ENCODE results near the gene SCAF4. TPM values are rescaled to one million over a fixed set of nuclear protein-coding genes. Genes with fewer than 3 reads are reported as not detected.
"Not testable (repeated sequence)": the region's sequence is repeated elsewhere in the genome, so short reads cannot be mapped to it uniquely, and the experiment has no call there.

The SCAF4 gene
- total RNA-seq, 1 donor from 2014 or later, result 32.7 TPM

DNA sequence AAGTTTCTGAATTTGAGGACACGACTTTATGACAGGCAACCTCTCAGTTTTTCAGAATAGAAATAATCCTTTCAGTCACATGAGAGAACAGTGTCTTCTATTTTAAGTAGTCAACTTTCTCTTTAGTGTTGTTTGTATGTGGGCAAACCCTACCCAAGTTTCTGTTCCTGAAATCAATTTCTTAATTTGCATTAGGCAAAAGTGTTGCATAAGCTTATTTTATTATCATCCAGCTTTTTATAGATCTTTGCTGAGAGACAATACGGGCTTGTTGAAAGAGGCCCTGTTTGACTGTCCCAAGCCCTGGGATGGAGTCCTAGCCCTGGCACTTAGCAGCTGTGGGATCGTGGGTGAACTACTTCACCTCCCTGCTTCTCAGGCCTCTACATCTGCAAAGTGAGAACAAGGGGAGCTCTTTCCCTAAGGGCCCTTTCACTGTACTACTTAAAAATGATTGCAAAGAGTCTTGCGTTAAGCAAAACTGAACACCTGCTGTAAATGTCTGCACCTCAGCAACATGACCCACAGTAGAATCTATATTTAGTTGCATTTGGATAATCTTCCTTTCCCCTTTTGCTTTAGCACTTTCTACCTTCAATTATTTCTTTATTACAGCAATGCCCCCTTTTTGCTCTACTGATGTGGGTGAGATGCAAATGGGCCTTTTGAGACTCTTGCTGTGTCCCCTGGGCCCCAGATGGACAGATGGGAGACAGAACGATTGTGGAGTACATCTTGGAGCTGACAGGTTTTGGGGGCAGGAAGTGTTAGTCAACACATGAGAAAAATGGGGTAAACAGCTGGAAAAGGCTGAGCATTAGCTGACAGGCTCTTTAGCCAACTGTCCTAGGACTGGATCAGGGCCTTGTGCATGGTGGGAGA lies 41.0 kb upstream of the SCAF4 start:
- Histone ChIP-seq H3K4me1 (no peaks in the 10 kb centered on the region), H3K27ac (no peak overlapping the region), H3K4me3 (no peak overlapping the region), H3K36me3 (no peaks in the 10 kb centered on the region), H3K9me3 (no peaks in the 10 kb centered on the region), H3K27me3 (no peaks in the 10 kb centered on the region)
- intact Hi-C loops (cut with DNase I), result no loop called here
- peak; percentile 64 for ATAC-seq
- TF ChIP-seq, protein P1, sequence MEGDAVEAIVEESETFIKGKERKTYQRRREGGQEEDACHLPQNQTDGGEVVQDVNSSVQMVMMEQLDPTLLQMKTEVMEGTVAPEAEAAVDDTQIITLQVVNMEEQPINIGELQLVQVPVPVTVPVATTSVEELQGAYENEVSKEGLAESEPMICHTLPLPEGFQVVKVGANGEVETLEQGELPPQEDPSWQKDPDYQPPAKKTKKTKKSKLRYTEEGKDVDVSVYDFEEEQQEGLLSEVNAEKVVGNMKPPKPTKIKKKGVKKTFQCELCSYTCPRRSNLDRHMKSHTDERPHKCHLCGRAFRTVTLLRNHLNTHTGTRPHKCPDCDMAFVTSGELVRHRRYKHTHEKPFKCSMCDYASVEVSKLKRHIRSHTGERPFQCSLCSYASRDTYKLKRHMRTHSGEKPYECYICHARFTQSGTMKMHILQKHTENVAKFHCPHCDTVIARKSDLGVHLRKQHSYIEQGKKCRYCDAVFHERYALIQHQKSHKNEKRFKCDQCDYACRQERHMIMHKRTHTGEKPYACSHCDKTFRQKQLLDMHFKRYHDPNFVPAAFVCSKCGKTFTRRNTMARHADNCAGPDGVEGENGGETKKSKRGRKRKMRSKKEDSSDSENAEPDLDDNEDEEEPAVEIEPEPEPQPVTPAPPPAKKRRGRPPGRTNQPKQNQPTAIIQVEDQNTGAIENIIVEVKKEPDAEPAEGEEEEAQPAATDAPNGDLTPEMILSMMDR (IDR thresholded peaks at IDR 0.05), result no peak
- DNase-seq, result no peak

- no peak overlapping the region for H3K4me3 ChIP-seq
These were observed 39.8 kb upstream of the SCAF4 start for GRCh38 chr21:31771685-31772084.

DNA sequence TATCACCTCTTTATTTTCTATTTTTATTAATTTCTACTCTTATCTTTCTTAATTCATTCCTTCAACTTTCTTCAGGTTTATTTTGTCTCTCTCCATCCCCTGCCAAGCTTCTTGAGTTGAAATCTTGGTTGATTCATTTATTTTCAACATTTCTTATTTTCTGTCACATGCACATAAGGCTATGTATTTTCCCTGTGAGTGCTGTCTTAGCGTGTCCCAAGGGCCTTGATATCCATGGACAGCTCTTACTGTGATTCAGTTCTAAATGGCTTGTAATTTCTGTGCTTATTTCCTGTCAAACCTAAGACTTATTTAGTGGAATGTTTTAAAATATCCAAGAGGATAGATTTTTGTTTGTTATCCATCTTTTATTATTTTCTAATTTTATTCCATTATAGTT lies 36.8 kb upstream of the SCAF4 start:
- no peaks in the 10 kb centered on the region for H3K9me3 ChIP-seq
- ATAC-seq, result no peak
- TF ChIP-seq, protein P1 (IDR thresholded peaks at IDR 0.05), result no peak
- no peak overlapping the region for H3K27ac ChIP-seq
- no peaks in the 10 kb centered on the region for H3K27me3 ChIP-seq
- no peaks in the 10 kb centered on the region for H3K36me3 ChIP-seq
- H3K4me1 ChIP-seq, result no peaks in the 10 kb centered on the region
- DNase-seq, result no peak
- H3K4me3 ChIP-seq, result no peak overlapping the region
- intact Hi-C loops (cut with DNase I), result no loop called here

More at GRCh38 chr21:31771685-31772084, 39.8 kb upstream of the SCAF4 start:
- Histone ChIP-seq H3K36me3 (no peaks in the 10 kb centered on the region), H3K4me1 (no peaks in the 10 kb centered on the region), H3K9me3 (no peaks in the 10 kb centered on the region), H3K27me3 (no peaks in the 10 kb centered on the region), H3K27ac (no peak overlapping the region)
- DNase-seq (no peak), ATAC-seq (no peak)
- intact Hi-C loops (cut with DNase I), result no loop called here
- TF ChIP-seq, protein P1 (IDR thresholded peaks at IDR 0.05), result no peak

DNA sequence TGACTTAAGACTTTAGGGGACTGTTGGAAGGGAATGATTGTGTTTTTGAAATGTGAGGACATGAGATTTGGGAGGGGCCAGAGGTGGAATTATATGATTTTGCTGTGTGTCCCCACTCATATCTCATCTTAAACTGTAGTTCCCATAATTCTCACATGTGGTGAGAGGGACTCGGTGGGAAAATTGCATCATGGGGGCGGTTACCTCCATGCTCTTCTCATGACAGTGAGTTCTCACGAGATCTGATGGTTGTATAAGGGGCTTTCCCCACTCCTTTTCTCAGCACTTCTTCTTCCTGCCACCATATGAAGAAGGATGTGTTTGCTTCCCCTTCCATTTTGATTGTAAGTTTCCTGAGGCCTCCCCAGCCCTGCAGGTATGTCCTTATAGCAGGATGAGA lies 35.0 kb upstream of the SCAF4 start:
- Histone ChIP-seq H3K36me3 (no peaks in the 10 kb centered on the region), H3K27ac (no peak overlapping the region), H3K9me3 (no peaks in the 10 kb centered on the region), H3K4me3 (no peak overlapping the region), H3K4me1 (no peaks in the 10 kb centered on the region), H3K27me3 (no peaks in the 10 kb centered on the region)
- DNase-seq (no peak), ATAC-seq (no peak)
- TF ChIP-seq, protein P1 (IDR thresholded peaks at IDR 0.05), result no peak
- intact Hi-C loops (cut with DNase I), result no loop called here

DNA sequence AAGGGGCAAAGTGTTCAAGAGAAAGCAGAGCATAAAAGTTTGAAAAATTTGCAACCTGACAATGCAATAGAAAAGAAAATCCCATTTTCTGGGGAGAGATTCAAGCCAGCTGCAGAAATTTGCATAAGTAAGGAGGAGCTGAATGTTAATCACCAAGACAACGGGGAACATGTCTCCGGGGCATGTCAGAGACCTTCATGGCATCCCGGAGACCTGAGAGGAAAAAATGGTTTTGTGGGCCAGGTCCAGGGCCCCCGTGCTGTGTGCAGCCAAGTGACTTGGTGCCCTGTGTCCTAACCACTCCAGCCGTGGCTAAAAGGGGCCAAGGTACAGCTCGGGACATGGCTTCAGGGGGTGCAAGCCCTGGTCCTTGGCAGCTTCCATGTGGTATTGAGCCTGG lies 33.9 kb upstream of the SCAF4 start:
- H3K27me3 ChIP-seq; H3K9me3 ChIP-seq; H3K4me3 ChIP-seq; intact Hi-C loops (cut with DNase I); H3K27ac ChIP-seq; DNase-seq; ATAC-seq; H3K36me3 ChIP-seq; H3K4me1 ChIP-seq: not testable (repeated sequence)

DNA sequence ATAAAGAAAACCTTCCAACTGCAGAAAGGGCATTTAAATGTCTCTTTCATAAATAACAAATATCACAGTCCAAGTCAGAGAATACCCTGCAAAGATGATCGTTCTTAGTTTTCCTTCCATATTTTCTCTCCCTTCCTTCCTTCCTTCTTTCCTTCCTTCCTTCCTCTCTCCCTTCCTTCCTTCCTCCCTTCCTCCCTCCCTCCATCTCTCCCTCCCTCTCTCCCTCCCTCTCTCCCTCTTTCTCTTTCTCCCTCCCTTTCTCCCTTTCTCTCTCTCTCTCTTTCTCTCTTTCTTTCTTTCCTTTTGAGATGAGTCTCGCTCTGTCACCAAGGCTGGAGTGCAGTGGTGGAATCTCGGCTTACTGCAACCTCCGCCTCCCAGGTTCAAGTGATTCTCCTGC lies 29.0 kb upstream of the SCAF4 start:
- intact Hi-C loops (cut with DNase I), result no loop called here
- Histone ChIP-seq H3K9me3 (no peaks in the 10 kb centered on the region), H3K27ac (no peak overlapping the region), H3K4me1 (no peaks in the 10 kb centered on the region), H3K4me3 (no peak overlapping the region), H3K27me3 (no peaks in the 10 kb centered on the region), H3K36me3 (no peaks in the 10 kb centered on the region)
- TF ChIP-seq, protein P1 (IDR thresholded peaks at IDR 0.05), result no peak
- DNase-seq (no peak), ATAC-seq (no peak)

Measured in upper lobe of right lung (tissue), 1 donor.